Epithelial cell of proximal tubule (primary cell): ENCODE results near the gene CCNDBP1. TPM values are rescaled to one million over a fixed set of nuclear protein-coding genes. Genes with fewer than 3 reads are reported as not detected.

Experiments used
- DNase-seq: peaks from one replicate; pipeline ENCODE4 v3.0.0-alpha.2; 2011; ENCODE audit warnings: low read depth
- H3K4me3 ChIP-seq: 2 replicates; pipeline ENCODE4 v1.5.1; 2011; ENCODE audit warnings: low read depth, mild to moderate bottlenecking, low read length
- CTCF ChIP-seq: conservative IDR thresholded peaks from 2 replicates; pipeline ENCODE4 v1.5.1; 2012; ENCODE audit warnings: low read depth, mild to moderate bottlenecking, low read length
- total RNA-seq: library from RNA; depleted of rRNA; stranded (reverse); fragments of >200 nt; gene quantifications from 2 replicates; pipeline ENCODE4 v1.2.3, GENCODE V29; 2015

CCNDBP1 gene
- total RNA-seq, 1 donor from 2014 or later: 39.8 TPM

GRCh38 chr15:43207024-43207423 lies 21.8 kb downstream of the CCNDBP1 start:
- DNase-seq: no peak
- TF ChIP-seq CTCF: no peak
- no peak overlapping the region for H3K4me3 ChIP-seq

DNA sequence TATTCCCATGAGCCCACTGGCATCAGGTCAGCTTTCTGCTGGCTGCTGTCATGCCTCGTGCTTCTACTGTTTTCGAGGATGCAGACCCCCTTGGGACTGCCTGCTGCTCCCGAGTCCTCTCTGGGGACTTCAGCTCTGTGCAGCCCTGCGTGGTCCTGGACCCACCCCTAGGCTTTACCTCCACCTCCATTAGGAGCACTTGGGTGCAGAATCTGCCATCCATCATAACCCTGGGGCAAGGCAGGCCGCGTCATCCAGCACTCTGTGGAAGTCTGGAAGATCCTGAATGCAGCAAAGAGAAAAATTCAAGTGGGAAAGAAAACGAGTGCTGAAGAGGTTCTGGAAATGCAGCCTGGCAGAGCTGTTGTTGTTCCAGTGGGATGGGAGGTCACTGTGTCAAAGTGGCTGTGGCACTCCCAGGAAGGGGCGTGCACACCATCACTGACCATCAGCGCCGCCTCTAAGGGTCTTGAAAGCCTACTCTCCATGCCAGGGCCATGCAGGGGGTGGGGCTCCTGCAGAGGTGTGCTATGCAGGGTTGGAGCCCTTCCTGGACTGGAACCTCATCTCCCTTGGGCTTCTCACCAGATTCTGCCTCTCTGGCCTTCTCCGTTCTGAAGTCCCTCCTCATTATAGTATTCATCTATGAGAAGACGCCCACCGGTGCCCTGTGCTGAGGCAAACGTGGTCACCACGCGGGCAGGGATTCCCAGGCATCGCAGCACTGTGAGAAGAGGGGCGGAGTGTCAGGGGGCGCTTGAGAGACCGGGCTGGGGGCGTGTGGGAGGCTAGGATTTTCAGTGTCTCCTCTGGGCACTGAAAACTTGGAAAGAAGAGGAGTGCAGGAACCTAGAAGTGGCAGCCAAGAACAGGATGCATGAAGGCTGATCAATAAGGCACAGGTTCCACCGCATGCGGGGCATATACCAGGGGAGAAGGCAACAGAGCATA lies 23.1 kb downstream of the CCNDBP1 start:
- no peak for DNase-seq
- TF ChIP-seq CTCF: no peak
- H3K4me3 ChIP-seq: no peak overlapping the region

DNA sequence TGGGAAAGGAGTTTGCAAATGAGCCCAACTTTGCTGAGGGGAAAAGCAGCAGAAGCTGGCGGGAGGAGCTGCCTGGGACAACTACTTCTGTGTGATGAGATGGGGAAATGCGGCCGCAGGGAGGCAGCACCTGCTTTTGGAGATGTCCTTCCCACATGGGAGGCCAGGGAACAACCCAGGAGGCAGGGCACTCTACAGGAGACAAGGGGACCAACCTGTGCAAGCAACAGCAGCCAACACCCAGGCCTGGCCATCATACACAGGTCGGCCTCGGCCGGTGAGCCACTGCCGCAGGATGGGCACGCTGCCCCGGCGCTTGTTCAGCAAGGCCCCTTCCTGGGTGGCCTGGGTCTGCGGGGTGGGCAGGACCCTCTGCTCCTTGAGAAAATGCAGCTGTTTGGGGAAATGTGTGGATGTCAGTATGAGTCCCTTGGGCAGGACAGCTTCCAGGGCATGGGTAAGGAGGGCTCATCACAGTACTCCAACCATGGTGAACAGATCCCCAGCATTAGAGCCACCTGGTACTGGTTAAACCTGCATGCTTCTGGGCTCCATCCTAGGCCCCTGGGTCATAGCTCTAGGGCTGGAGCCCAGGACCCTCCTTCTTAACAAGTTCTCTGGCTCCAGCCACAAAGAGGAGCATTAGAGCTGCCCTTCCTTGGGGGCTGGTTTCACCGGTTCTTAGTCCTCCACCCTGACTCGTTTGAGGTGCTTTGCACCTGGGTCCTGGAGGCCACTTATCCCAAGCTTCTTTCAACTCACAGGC lies 24.0 kb downstream of the CCNDBP1 start:
- no peak for DNase-seq
- peak; percentile 30 for TF ChIP-seq CTCF
- no peak overlapping the region for H3K4me3 ChIP-seq

DNA sequence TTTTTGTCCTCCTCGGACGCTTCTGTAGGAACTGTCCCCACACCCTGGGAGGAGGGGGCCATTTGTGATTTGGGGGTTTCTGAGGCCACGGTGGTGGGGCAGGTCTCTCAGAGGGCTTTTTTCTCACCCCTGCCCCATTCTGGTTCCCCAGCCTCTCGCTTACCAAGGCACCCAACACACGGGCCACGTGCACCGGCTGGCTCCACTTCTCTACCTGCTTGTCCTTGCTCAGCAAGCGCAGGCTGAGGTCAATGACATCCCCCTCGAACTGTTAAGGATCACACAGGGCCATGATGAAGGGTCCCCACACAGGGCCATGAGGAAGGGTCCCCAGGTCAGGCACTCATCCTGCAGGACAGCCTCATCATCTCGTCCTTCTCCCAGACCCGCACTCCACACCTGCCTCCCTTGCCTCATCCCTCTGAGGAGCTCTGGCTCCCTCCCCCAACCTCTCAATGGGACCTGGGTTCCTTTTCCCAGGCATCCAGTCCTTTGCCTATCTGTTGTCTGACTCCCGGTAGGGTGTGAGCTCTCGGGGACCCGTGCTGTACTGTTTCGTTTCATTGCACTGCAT lies 25.1 kb downstream of the CCNDBP1 start:
- no peak for TF ChIP-seq CTCF
- no peak overlapping the region for H3K4me3 ChIP-seq
- DNase-seq: no peak

DNA sequence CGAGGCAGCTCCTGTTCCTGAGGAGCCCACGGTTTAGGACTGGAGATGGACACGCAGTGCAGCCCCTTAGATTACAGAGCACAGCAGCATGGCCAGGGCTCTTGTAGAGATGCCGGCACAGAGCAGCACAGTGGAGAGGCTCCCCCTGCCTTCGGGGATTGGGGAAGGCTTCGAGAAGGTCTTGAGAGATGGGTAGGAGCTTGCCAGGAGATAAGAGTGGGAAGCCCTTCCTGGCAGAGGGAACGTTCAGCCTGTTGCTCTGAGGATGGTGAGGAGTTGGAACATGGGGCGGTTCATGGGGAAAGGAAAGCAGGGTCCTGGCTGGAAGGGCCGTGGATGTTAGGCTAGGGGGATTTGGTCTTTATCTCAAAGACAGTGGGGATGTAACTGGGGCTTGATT lies 25.6 kb downstream of the CCNDBP1 start:
- H3K4me3 ChIP-seq: no peak overlapping the region

More for the DNA sequence above, 25.6 kb downstream of the CCNDBP1 start:
- DNase-seq: no peak
- TF ChIP-seq CTCF: no peak
